GM23338 (cell line): Measurements from ENCODE around the gene ZNF628. TPM values are rescaled to one million over a fixed set of nuclear protein-coding genes. Genes with fewer than 3 reads are reported as not detected.

ENCODE experiments used
- ATAC-seq: fragments of 200-7000 bp; cut with Tn5 transposase; 3 replicates; pipeline ENCODE4 v1.9.1; 2020
- DNase-seq: peaks from one replicate; pipeline ENCODE4 v3.0.0-alpha.2; 2015; ENCODE audit warnings: low spot score
- H2AFZ ChIP-seq: fragments of 200-600 bp; sonication (generic); 2 replicates; pipeline ENCODE4 v1.8.0; 2016; ENCODE audit warnings: antibody characterized with exemption, mild to moderate bottlenecking, moderate library complexity
- H3F3A ChIP-seq: fragments of 200-600 bp; sonication (generic); replicated peaks from 2 replicates; pipeline ENCODE4 v1.8.0; 2017; ENCODE audit warnings: antibody characterized with exemption, mixed run types, low read depth
- H3K27ac ChIP-seq: fragments of 200-600 bp; sonication (generic); 2 replicates; pipeline ENCODE4 v1.6.1; 2016; ENCODE audit warnings: low read depth
- H3K27me3 ChIP-seq: fragments of 200-600 bp; sonication (generic); 2 replicates; pipeline ENCODE4 v1.8.0; 2016; ENCODE audit warnings: mild to moderate bottlenecking, mixed run types, moderate library complexity; ENCODE audit not compliant: insufficient read depth
- H3K36me3 ChIP-seq: fragments of 200-600 bp; sonication (generic); 2 replicates; pipeline ENCODE4 v1.8.0; 2016; ENCODE audit warnings: mild to moderate bottlenecking; ENCODE audit not compliant: insufficient read depth
- H3K4me1 ChIP-seq: fragments of 200-600 bp; sonication (generic); 2 replicates; pipeline ENCODE4 v1.8.0; 2016; ENCODE audit warnings: mild to moderate bottlenecking, moderate library complexity; ENCODE audit not compliant: insufficient read depth
- H3K4me2 ChIP-seq: fragments of 200-600 bp; sonication (generic); 2 replicates; pipeline ENCODE4 v1.7.1; 2017; ENCODE audit warnings: mixed run types
- H3K4me3 ChIP-seq: fragments of 200-600 bp; sonication (generic); 2 replicates; pipeline ENCODE4 v1.6.1; 2016; ENCODE audit warnings: mixed run types
- H3K79me2 ChIP-seq: fragments of 200-600 bp; sonication (generic); replicated peaks from 2 replicates; pipeline ENCODE4 v1.8.0; 2017; ENCODE audit warnings: mild to moderate bottlenecking; ENCODE audit not compliant: insufficient read depth
- H3K9me2 ChIP-seq: fragments of 200-600 bp; sonication (generic); 2 replicates; pipeline ENCODE4 v1.8.0; 2017; ENCODE audit not compliant: insufficient read depth
- H4K20me1 ChIP-seq: fragments of 200-600 bp; sonication (generic); replicated peaks from 2 replicates; pipeline ENCODE4 v1.8.0; 2017; ENCODE audit warnings: mild to moderate bottlenecking; ENCODE audit not compliant: insufficient read depth
- H3K27ac Mint-ChIP-seq: 2 replicates; pipeline ENCODE4 v1.8.0; 2020; ENCODE audit warnings: inconsistent platforms, mild to moderate bottlenecking, moderate library complexity, mixed read lengths
- H3K27me3 Mint-ChIP-seq: 3 replicates; pipeline ENCODE4 v1.8.0; 2022; ENCODE audit warnings: low read depth, mild to moderate bottlenecking, moderate library complexity, mixed read lengths, inconsistent platforms; ENCODE audit not compliant: insufficient read depth, poor library complexity
- H3K36me3 Mint-ChIP-seq: 3 replicates; pipeline ENCODE4 v1.8.0; 2021; ENCODE audit warnings: low read depth, mild to moderate bottlenecking, inconsistent platforms, moderate library complexity, mixed read lengths
- H3K4me1 Mint-ChIP-seq: 3 replicates; pipeline ENCODE4 v1.8.0; 2020; ENCODE audit warnings: mild to moderate bottlenecking, inconsistent platforms, mixed read lengths
- H3K4me3 Mint-ChIP-seq: 3 replicates; pipeline ENCODE4 v1.8.0; 2021; ENCODE audit warnings: moderate library complexity, mild to moderate bottlenecking, inconsistent platforms, mixed read lengths
- H3K9me3 Mint-ChIP-seq: 3 replicates; pipeline ENCODE4 v1.8.0; 2020; ENCODE audit warnings: moderate library complexity, mild to moderate bottlenecking, inconsistent platforms, mixed read lengths
- POLR2AphosphoS5 ChIP-seq: IDR thresholded peaks from 2 replicates; pipeline ENCODE4 v1.6.1; 2016; ENCODE audit warnings: antibody characterized with exemption, low read depth
- STAT1 ChIP-seq: IDR thresholded peaks from one replicate; pipeline ENCODE4 v1.6.1; 2016; ENCODE audit warnings: antibody characterized with exemption; ENCODE audit not compliant: unreplicated experiment
- ZNF114 ChIP-seq: fragments of 250-450 bp; sonication (Bioruptor Pico); IDR thresholded peaks from 2 replicates; pipeline ENCODE4 v1.5.0; 2020; ENCODE audit warnings: mild to moderate bottlenecking, moderate library complexity
- polyA plus RNA-seq: library from polyadenylated mRNA; unstranded; fragments of >200 nt; fragmentation: Nextera tagmentation; extraction: Ambion mirVana; gene quantifications from 2 replicates; pipeline ENCODE4 v1.2.1, GENCODE V29; 2016
- total RNA-seq: library from RNA; depleted of rRNA; stranded (reverse); fragments of >200 nt; shearing (Covaris generic); gene quantifications from 2 replicates; pipeline ENCODE4 v1.2.3, GENCODE V29; 2014
- TF ChIP-seq, protein P1 (sequence below), 2 experiments: fragments of 200-600 bp in 1 of 2; sonication (generic) in 1 of 2; conservative IDR thresholded peaks; 2 replicates each; pipeline versions ENCODE4 v1.5.1 to v1.6.1; 2016 to 2017; ENCODE audit warnings: antibody characterized with exemption in 2 of 2, low read depth in 2 of 2, mild to moderate bottlenecking in 2 of 2, moderate library complexity in 1 of 2

Gene ZNF628
- total and polyA plus RNA-seq, 2 experiments from 2014 or later, result 4.9 to 10.7 TPM

DNA sequence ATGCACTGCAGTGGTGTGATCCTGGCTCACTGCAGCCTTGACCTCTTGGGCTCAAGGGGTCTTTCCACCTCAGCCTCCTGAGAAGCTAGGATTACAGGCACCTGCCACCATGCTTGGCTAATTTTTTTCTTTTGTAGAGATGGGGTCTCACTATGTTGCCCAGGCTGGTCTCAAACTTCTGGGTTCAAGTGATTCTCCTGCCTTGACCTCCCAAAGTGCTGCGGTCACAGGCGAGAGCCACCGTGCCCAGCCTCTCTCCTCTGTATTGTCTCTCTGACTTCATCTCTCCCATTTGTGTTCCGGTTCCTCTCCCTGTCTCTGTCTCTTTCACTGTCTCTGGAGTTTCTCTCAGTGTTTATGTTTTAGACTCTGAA, 10.2 kb upstream of the ZNF628 start:
- H2AFZ ChIP-seq, result no peak overlapping the region
- H3K27me3 Mint-ChIP-seq, result peaks cover 19% of the 10 kb centered on the region
- peaks cover 14% of the 10 kb centered on the region for H3K4me1 Mint-ChIP-seq
- peaks cover 12% of the 10 kb centered on the region; the same call in 1 of the 2 replicates for H3K4me1 ChIP-seq
- H3K27ac ChIP-seq, result no peak overlapping the region
- H3K79me2 ChIP-seq, result no peaks in the 10 kb centered on the region
- H3K36me3 ChIP-seq, result no peaks in the 10 kb centered on the region
- H3K9me2 ChIP-seq, result no peaks in the 10 kb centered on the region
- H3F3A ChIP-seq, result peaks cover 15% of the 10 kb centered on the region; the same call in 1 of the 2 replicates
- no peaks in the 10 kb centered on the region; the same call in 2 of the 3 replicates for H3K36me3 Mint-ChIP-seq
- no peak overlapping the region for H3K27ac Mint-ChIP-seq
- H3K9me3 Mint-ChIP-seq, result peaks cover 3% of the 10 kb centered on the region; the same call in 1 of the 3 replicates
- no peaks in the 10 kb centered on the region for H4K20me1 ChIP-seq
- H3K27me3 ChIP-seq, result no peaks in the 10 kb centered on the region
- no peak for TF ChIP-seq POLR2AphosphoS5
- TF ChIP-seq, protein P1, sequence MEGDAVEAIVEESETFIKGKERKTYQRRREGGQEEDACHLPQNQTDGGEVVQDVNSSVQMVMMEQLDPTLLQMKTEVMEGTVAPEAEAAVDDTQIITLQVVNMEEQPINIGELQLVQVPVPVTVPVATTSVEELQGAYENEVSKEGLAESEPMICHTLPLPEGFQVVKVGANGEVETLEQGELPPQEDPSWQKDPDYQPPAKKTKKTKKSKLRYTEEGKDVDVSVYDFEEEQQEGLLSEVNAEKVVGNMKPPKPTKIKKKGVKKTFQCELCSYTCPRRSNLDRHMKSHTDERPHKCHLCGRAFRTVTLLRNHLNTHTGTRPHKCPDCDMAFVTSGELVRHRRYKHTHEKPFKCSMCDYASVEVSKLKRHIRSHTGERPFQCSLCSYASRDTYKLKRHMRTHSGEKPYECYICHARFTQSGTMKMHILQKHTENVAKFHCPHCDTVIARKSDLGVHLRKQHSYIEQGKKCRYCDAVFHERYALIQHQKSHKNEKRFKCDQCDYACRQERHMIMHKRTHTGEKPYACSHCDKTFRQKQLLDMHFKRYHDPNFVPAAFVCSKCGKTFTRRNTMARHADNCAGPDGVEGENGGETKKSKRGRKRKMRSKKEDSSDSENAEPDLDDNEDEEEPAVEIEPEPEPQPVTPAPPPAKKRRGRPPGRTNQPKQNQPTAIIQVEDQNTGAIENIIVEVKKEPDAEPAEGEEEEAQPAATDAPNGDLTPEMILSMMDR (conservative IDR thresholded peaks at IDR 0.05; ENCODE audit: low read depth in 2 of 2), result no peak
- TF ChIP-seq ZNF114 (CRISPR knock-in tag), result no peak
- H3K4me2 ChIP-seq, result no peak overlapping the region
- no peak overlapping the region for H3K4me3 ChIP-seq
- H3K4me3 Mint-ChIP-seq, result no peak overlapping the region
- DNase-seq (no peak), ATAC-seq (no peak)

DNA sequence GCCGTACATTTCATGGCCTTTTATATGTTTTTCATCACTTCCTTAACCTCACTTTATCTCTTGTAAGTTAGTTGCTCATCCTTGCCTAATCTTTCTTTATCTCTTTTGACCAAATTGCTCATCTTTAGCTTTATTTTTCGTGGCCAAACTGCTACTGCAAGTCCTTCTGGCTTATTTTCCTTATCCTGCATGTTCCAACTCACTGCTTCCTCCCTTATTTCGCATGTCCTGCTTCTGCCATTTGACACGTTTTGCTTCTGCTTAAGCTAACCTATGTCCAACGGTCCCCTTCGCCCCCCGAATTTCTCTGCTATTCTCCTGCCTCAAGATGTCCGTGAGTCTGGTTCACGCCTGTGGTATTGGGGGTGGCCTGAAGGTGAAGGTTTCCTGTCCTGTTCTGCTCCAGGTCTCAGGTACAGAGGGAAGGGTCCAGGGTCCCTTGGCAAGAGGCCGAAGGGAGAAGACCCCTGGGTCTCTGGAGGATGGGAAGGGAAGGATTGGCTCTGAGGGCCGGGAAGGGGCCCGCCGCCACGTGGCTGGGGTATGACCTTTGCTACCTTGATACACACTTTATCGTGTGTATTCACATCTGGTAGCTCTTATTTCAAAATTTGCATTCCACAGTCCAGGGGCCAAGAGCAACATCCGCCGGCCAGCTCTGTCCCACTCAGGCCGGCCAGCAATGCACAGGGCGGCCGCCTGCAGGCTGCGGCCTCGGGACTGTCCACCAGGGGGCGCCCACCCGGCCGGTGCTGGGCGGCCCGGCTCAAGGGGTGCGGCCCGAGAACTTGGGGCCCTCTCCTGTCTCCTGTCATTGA, 9.0 kb upstream of the ZNF628 start:
- H3K4me1 ChIP-seq, result peaks cover 12% of the 10 kb centered on the region; the same call in 1 of the 2 replicates
- peaks cover 11% of the 10 kb centered on the region for H3K4me1 Mint-ChIP-seq
- ATAC-seq (peak; percentile 89), DNase-seq (peak; percentile 80)
- no peaks in the 10 kb centered on the region for H3K36me3 ChIP-seq
- H3F3A ChIP-seq, result peaks cover 11% of the 10 kb centered on the region; the same call in 1 of the 2 replicates
- H3K9me3 Mint-ChIP-seq, result no peaks in the 10 kb centered on the region
- H3K36me3 Mint-ChIP-seq, result no peaks in the 10 kb centered on the region; the same call in 2 of the 3 replicates
- no peaks in the 10 kb centered on the region for H3K9me2 ChIP-seq
- no peak overlapping the region for H3K4me3 Mint-ChIP-seq
- 0 out of 2 replicates have a peak overlapping the region, but pooled peaks have one; percentile 29 for H2AFZ ChIP-seq
- no peaks in the 10 kb centered on the region for H4K20me1 ChIP-seq
- H3K27ac ChIP-seq, result no peak overlapping the region
- no peak overlapping the region for H3K27ac Mint-ChIP-seq
- H3K4me2 ChIP-seq, result no peak overlapping the region; the same call in 1 of the 2 replicates
- H3K79me2 ChIP-seq, result no peaks in the 10 kb centered on the region
- H3K4me3 ChIP-seq, result no peak overlapping the region
- TF ChIP-seq, protein P1 (conservative IDR thresholded peaks at IDR 0.05; ENCODE audit: low read depth in 2 of 2), result peak; percentile 88 to 98
- TF ChIP-seq STAT1, result no peak
- H3K27me3 ChIP-seq, result no peaks in the 10 kb centered on the region
- peaks cover 10% of the 10 kb centered on the region for H3K27me3 Mint-ChIP-seq
